BJ (cell line): Measurements from ENCODE around the gene VWA3B. TPM values are rescaled to one million over a fixed set of nuclear protein-coding genes. Genes with fewer than 3 reads are reported as not detected.

Source experiments
- CTCF ChIA-PET: fragments of 350-600 bp; formaldehyde crosslinking; extraction: SDS; loops from one replicate; lab custom pipeline; 2021; ENCODE audit warnings: antibody characterized with exemption, inconsistent platforms; lab: Yijun Ruan, JAX
- POLR2A ChIA-PET: fragments of 300-600 bp; sonication (Branson Sonifier 250); formaldehyde crosslinking; extraction: SDS; loops from one replicate; lab custom pipeline; 2021; ENCODE audit warnings: antibody characterized with exemption; lab: Charles Lee
- DNase-seq: peaks from one replicate; pipeline ENCODE4 v3.0.0-alpha.2; 2011; ENCODE audit warnings: low read depth
- H3K27me3 ChIP-seq: 2 replicates; pipeline ENCODE4 v1.6.0; 2011; ENCODE audit warnings: low read length; ENCODE audit not compliant: control insufficient read depth, insufficient read depth
- H3K36me3 ChIP-seq: 2 replicates; pipeline ENCODE4 v1.5.1; 2011; ENCODE audit warnings: low read length; ENCODE audit not compliant: control insufficient read depth, insufficient read depth
- H3K4me3 ChIP-seq: 2 replicates; pipeline ENCODE4 v1.5.1; 2011; ENCODE audit warnings: low read depth, mild to moderate bottlenecking, control low read depth, low read length
- polyA plus RNA-seq: library from polyadenylated mRNA; depleted of rRNA; stranded (reverse); fragments of >200 nt; gene quantifications from 2 replicates; pipeline ENCODE4 v1.2.3, GENCODE V29; 2011
- TF ChIP-seq, protein P1 (sequence below): IDR thresholded peaks from 2 replicates; pipeline ENCODE4 v1.5.1; 2011; ENCODE audit warnings: low read depth, mild to moderate bottlenecking, control low read depth, inconsistent platforms, low read length, moderate library complexity; ENCODE audit not compliant: insufficient read depth

The VWA3B gene
- polyA plus RNA-seq, 1 experiment, result not detected

DNA sequence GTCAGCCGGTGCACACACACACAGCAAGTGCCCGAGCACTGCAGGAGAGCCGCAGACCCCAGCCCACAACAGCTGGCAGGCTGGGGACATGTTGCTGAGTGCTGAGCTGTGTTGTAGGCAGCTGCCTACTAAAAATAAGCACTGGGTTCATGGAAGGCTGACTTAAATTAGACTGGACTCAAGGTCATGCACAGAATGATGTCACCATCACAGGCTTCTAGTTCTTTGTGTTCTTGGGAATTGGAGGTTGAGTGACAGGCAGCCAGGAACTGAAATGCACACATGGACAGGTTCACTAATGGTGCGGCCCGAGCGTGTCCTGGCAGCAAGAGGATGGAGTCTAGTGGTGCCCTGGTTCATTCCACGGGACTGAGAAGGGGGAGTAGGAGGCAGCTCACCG, 71.3 kb downstream of the VWA3B start:
- TF ChIP-seq, protein P1, sequence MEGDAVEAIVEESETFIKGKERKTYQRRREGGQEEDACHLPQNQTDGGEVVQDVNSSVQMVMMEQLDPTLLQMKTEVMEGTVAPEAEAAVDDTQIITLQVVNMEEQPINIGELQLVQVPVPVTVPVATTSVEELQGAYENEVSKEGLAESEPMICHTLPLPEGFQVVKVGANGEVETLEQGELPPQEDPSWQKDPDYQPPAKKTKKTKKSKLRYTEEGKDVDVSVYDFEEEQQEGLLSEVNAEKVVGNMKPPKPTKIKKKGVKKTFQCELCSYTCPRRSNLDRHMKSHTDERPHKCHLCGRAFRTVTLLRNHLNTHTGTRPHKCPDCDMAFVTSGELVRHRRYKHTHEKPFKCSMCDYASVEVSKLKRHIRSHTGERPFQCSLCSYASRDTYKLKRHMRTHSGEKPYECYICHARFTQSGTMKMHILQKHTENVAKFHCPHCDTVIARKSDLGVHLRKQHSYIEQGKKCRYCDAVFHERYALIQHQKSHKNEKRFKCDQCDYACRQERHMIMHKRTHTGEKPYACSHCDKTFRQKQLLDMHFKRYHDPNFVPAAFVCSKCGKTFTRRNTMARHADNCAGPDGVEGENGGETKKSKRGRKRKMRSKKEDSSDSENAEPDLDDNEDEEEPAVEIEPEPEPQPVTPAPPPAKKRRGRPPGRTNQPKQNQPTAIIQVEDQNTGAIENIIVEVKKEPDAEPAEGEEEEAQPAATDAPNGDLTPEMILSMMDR, result no peak
- Histone ChIP-seq H3K4me3 (no peak overlapping the region), H3K36me3 (no peaks in the 10 kb centered on the region), H3K27me3 (no peaks in the 10 kb centered on the region)
- CTCF ChIA-PET, result no interaction called here
- DNase-seq, result no peak
- POLR2A ChIA-PET, result no interaction called here

DNA sequence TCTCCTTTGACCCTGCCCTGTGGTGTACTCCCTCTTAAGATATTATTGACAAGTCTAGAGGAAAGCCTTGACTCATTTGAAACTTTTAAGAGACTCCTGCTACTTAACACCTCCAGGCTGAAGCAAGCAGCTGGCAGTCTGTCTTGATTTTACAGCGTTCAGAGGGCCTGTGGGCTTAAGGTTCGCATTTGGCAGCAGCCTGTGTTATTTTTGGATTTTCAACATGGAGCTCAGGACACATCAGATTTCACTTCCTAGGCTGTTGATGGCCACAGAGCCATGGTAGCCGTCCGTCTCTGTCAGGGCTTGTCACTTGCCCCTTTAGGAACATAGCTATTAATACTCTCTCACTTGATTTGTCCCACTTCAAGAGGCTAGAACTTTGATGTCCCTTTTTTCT, 73.6 kb downstream of the VWA3B start:
- H3K27me3 ChIP-seq, result no peaks in the 10 kb centered on the region
- TF ChIP-seq, protein P1, result no peak
- ChIA-PET POLR2A (no interaction called here), CTCF (no interaction called here)
- H3K4me3 ChIP-seq, result no peak overlapping the region
- DNase-seq, result no peak
- H3K36me3 ChIP-seq, result no peaks in the 10 kb centered on the region

DNA sequence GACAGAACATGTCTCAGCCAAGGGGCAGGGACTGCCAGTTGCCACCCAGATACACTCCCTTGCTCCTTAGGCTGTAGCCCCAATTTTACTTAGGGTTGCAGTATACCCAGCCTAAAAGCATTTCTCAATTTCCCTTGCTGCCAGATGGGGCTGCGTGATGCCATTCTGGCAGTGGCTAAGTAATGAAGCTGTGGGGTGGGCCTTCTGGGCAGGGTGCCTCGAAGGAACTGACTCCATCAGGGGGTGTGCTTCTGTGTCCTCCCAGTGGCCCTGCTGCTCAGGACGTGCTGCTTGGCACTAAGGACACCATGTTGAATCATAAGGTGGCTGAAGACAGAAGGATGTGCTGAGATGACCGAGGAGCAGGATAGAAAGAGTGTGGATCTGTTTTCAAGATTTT, 74.2 kb downstream of the VWA3B start:
- POLR2A ChIA-PET, result no interaction called here
- Histone ChIP-seq H3K27me3 (no peaks in the 10 kb centered on the region), H3K4me3 (no peak overlapping the region), H3K36me3 (no peaks in the 10 kb centered on the region)
- CTCF ChIA-PET, result no interaction called here
- DNase-seq, result no peak
- TF ChIP-seq, protein P1, result no peak

DNA sequence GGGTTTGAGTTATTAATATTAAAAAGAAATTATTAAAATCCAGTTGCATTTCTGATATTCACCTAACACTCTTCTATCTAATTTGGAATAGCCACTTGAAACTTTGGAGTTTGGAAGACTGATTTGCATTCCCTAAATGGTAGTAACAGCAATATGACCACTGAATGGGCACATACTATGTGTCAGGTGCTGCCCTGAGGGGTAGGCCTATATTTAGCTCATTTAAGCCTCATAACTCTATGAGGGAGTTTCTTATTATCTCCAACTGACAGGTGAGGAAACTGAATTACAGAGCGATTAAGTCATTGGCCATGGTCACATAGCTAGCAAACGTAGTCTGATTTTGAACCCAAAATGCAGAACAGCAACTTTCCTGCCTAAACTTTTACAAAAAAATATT, 77.3 kb downstream of the VWA3B start:
- Histone ChIP-seq H3K27me3 (no peaks in the 10 kb centered on the region; the same call in 1 of the 2 replicates), H3K4me3 (no peak overlapping the region), H3K36me3 (no peaks in the 10 kb centered on the region)
- POLR2A ChIA-PET, result no interaction called here
- no peak for DNase-seq
- TF ChIP-seq, protein P1, result no peak
- CTCF ChIA-PET, result no interaction called here

DNA sequence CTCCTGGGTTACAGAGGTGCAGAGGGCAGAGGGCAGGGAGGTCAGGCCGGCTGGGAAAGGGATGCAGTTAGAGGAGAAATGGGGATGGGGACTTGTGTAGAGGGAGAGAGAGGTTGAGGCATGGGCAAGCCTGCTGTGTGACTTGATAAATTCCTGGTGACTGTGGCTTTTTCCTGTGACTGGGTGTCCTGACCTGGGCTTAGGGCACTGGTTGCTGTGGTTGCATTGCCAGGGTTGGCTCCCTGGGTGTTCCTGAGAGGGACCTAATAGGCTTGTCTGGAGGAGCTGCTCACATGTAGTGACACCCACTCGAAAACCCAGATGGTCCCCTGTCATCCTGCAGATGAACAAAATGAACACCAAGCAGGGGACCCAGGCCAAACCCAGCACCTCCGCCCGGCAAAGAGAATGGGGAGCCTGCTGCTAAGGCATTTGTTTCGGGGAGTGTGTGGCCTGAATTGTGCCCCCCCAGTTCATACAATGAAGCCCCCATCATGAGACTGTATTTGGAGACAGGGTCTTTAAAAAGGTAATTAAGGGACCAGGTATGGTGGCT, 78.6 kb downstream of the VWA3B start:
- H3K4me3 ChIP-seq, result no peak overlapping the region
- H3K27me3 ChIP-seq, result no peaks in the 10 kb centered on the region; the same call in 1 of the 2 replicates
- DNase-seq, result no peak
- POLR2A ChIA-PET, result no interaction called here
- no peaks in the 10 kb centered on the region for H3K36me3 ChIP-seq
- TF ChIP-seq, protein P1, result no peak
- CTCF ChIA-PET, result no interaction called here
